SK-N-MC (cell line): ENCODE measurements around the gene NHERF1.

Experiments
- EZH2 ChIP-seq: fragments of 200-600 bp; sonication (generic); IDR thresholded peaks from one replicate; pipeline ENCODE4 v1.6.1; 2017; ENCODE audit warnings: antibody characterized with exemption
- POLR2AphosphoS5 ChIP-seq: IDR thresholded peaks from 2 replicates; pipeline ENCODE4 v1.6.1; 2012; ENCODE audit warnings: mild to moderate bottlenecking, low read depth, low read length, borderline replicate concordance

GRCh38 chr17:74776990-74777389, 28.6 kb downstream of the NHERF1 start:
- TF ChIP-seq POLR2AphosphoS5, result no peak
- no peak for TF ChIP-seq EZH2
